H9 (cell line): ENCODE measurements around the gene GALNS. TPM values are rescaled to one million over a fixed set of nuclear protein-coding genes. Genes with fewer than 3 reads are reported as not detected.

Source experiments
- DNase-seq: peaks from one replicate; pipeline ENCODE4 v3.0.0-alpha.2; 2017
- H2AFZ ChIP-seq: one replicate; pipeline ENCODE4 v1.6.1; 2013; ENCODE audit warnings: mild to moderate bottlenecking, low read length, control low read depth, moderate library complexity
- H2AK5ac ChIP-seq: 2 replicates; pipeline ENCODE4 v1.6.1; 2013; ENCODE audit warnings: low read length, control low read depth, mixed read lengths; ENCODE audit not compliant: insufficient read length
- H2BK120ac ChIP-seq: one replicate; pipeline ENCODE4 v1.6.1; 2013; ENCODE audit warnings: low read depth, mild to moderate bottlenecking, low read length, control low read depth, inconsistent platforms; ENCODE audit not compliant: poor library complexity, severe bottlenecking
- H2BK12ac ChIP-seq: 2 replicates; pipeline ENCODE4 v1.6.1; 2013; ENCODE audit warnings: low read length, control low read depth, mixed read lengths, low read depth; ENCODE audit not compliant: insufficient read length
- H2BK15ac ChIP-seq: 2 replicates; pipeline ENCODE4 v1.6.1; 2013; ENCODE audit warnings: low read depth, low read length, control low read depth
- H2BK20ac ChIP-seq: one replicate; pipeline ENCODE4 v1.6.1; 2013; ENCODE audit warnings: low read depth, mild to moderate bottlenecking, low read length, control low read depth, inconsistent platforms; ENCODE audit not compliant: poor library complexity, severe bottlenecking
- H2BK5ac ChIP-seq: 2 replicates; pipeline ENCODE4 v1.6.1; 2013; ENCODE audit warnings: low read length, control low read depth, mixed read lengths; ENCODE audit not compliant: insufficient read length
- H3K14ac ChIP-seq: 2 replicates; pipeline ENCODE4 v1.6.1; 2013; ENCODE audit warnings: low read length, control low read depth; ENCODE audit not compliant: insufficient read depth
- H3K18ac ChIP-seq: 2 replicates; pipeline ENCODE4 v1.6.1; 2013; ENCODE audit warnings: low read depth, mild to moderate bottlenecking, mixed read lengths, low read length, control low read depth; ENCODE audit not compliant: insufficient read length
- H3K23ac ChIP-seq: 2 replicates; pipeline ENCODE4 v1.6.1; 2013; ENCODE audit warnings: low read length, control low read depth, mixed read lengths, low read depth; ENCODE audit not compliant: insufficient read length
- H3K23me2 ChIP-seq: 2 replicates; pipeline ENCODE4 v1.6.1; 2013; ENCODE audit warnings: low read depth, mild to moderate bottlenecking, mixed read lengths, low read length, control low read depth; ENCODE audit not compliant: insufficient read length, poor library complexity, severe bottlenecking
- H3K27ac ChIP-seq: 2 replicates; pipeline ENCODE4 v1.5.1; 2013; ENCODE audit warnings: low read length, control low read depth, mixed read lengths, low read depth; ENCODE audit not compliant: insufficient read length
- H3K27me3 ChIP-seq: 2 replicates; pipeline ENCODE4 v1.6.1; 2013; ENCODE audit warnings: low read length, control low read depth, inconsistent platforms; ENCODE audit not compliant: insufficient read depth
- H3K4ac ChIP-seq: 2 replicates; pipeline ENCODE4 v1.6.1; 2013; ENCODE audit warnings: low read depth, mild to moderate bottlenecking, control low read depth, inconsistent platforms, low read length, moderate library complexity
- H3K4me1 ChIP-seq: 2 replicates; pipeline ENCODE4 v1.6.1; 2013; ENCODE audit warnings: low read length, control low read depth, inconsistent platforms; ENCODE audit not compliant: insufficient read depth
- H3K4me2 ChIP-seq: 2 replicates; pipeline ENCODE4 v1.6.1; 2013; ENCODE audit warnings: low read length, control low read depth, mixed read lengths; ENCODE audit not compliant: insufficient read length, insufficient read depth
- H3K56ac ChIP-seq: 2 replicates; pipeline ENCODE4 v1.6.1; 2013; ENCODE audit warnings: low read depth, mild to moderate bottlenecking, mixed read lengths, low read length, control low read depth; ENCODE audit not compliant: insufficient read length
- H3K79me1 ChIP-seq: 2 replicates; pipeline ENCODE4 v1.6.1; 2013; ENCODE audit warnings: low read depth, mild to moderate bottlenecking, moderate library complexity, low read length, control low read depth, inconsistent platforms; ENCODE audit not compliant: insufficient read depth, poor library complexity, severe bottlenecking
- H3K79me2 ChIP-seq: 2 replicates; pipeline ENCODE4 v1.6.1; 2013; ENCODE audit warnings: low read length, control low read depth, inconsistent platforms; ENCODE audit not compliant: insufficient read depth
- H3K9ac ChIP-seq: 2 replicates; pipeline ENCODE4 v1.6.1; 2013; ENCODE audit warnings: low read length, control low read depth, mixed read lengths; ENCODE audit not compliant: insufficient read length; ENCODE audit errors: extremely low read depth
- H3K9me3 ChIP-seq: one replicate; pipeline ENCODE4 v1.6.1; 2013; ENCODE audit warnings: low read depth, low read length, inconsistent platforms; ENCODE audit not compliant: control insufficient read depth
- H3T11ph ChIP-seq: one replicate; pipeline ENCODE4 v1.6.1; 2013; ENCODE audit warnings: mild to moderate bottlenecking, low read length, control low read depth, inconsistent platforms
- H4K20me1 ChIP-seq: one replicate; pipeline ENCODE4 v1.6.1; 2013; ENCODE audit not compliant: control insufficient read depth, insufficient read length, insufficient read depth
- H4K5ac ChIP-seq: 2 replicates; pipeline ENCODE4 v1.6.1; 2013; ENCODE audit warnings: low read depth, mild to moderate bottlenecking, mixed read lengths, low read length, control low read depth; ENCODE audit not compliant: insufficient read length
- H4K8ac ChIP-seq: replicated peaks from 2 replicates; pipeline ENCODE4 v1.6.1; 2013; ENCODE audit warnings: low read length, control low read depth, mixed read lengths, low read depth; ENCODE audit not compliant: insufficient read length
- H4K91ac ChIP-seq: 2 replicates; pipeline ENCODE4 v1.6.1; 2013; ENCODE audit warnings: low read depth, mild to moderate bottlenecking, moderate library complexity, mixed read lengths, low read length, control low read depth; ENCODE audit not compliant: insufficient read length
- H3K27ac Mint-ChIP-seq, 3 experiments: 2 replicates in 2 of 3; 3 replicates in 1 of 3; pipeline ENCODE4 v1.8.0; 2020 to 2021; ENCODE audit warnings: mixed read lengths in 3 of 3, mild to moderate bottlenecking in 1 of 3, moderate library complexity in 1 of 3
- H3K27me3 Mint-ChIP-seq: 2 replicates; pipeline ENCODE4 v1.8.0; 2021; ENCODE audit warnings: low read depth, mild to moderate bottlenecking, moderate library complexity, mixed read lengths
- H3K36me3 Mint-ChIP-seq, 3 experiments: 2 replicates in 2 of 3; 3 replicates in 1 of 3; pipeline ENCODE4 v1.8.0; 2020 to 2021; ENCODE audit warnings: low read depth in 3 of 3, mixed read lengths in 3 of 3; ENCODE audit not compliant: insufficient read depth in 1 of 3
- H3K4me1 Mint-ChIP-seq, 2 experiments: 2 replicates each; pipeline ENCODE4 v1.8.0; 2020; ENCODE audit warnings: mixed read lengths in 2 of 2
- H3K4me3 Mint-ChIP-seq, 2 experiments: 2 replicates in 1 of 2; 3 replicates in 1 of 2; pipeline ENCODE4 v1.8.0; 2020 to 2021; ENCODE audit warnings: mild to moderate bottlenecking in 2 of 2, mixed read lengths in 2 of 2, moderate library complexity in 1 of 2
- H3K9me3 Mint-ChIP-seq, 2 experiments: 2 replicates in 1 of 2; 3 replicates in 1 of 2; pipeline ENCODE4 v1.8.0; 2020; ENCODE audit warnings: mild to moderate bottlenecking in 2 of 2, mixed read lengths in 2 of 2, moderate library complexity in 1 of 2
- WGBS: extraction: QIAGEN DNeasy Blood & Tissue Kit; methylation state at CpG from one replicate; pipeline ENCODE4 v1.1.7; 2013; ENCODE audit warnings: missing lambda C conversion rate, low lambda C conversion rate, mixed read lengths; ENCODE audit not compliant: insufficient read length; ENCODE audit errors: extremely low coverage; 5-methylcytosine and 5-hydroxymethylcytosine counted together
- total RNA-seq: library from RNA; stranded (reverse); gene quantifications from 2 replicates; pipeline ENCODE4 v1.2.1, GENCODE V29; 2021
- TF ChIP-seq, protein P1 (sequence below): fragments of 200-600 bp; sonication (generic); conservative IDR thresholded peaks from 3 replicates; pipeline ENCODE4 v1.8.0; 2021; ENCODE audit warnings: antibody characterized with exemption, mild to moderate bottlenecking

Gene GALNS
- total RNA-seq, 1 experiment from 2014 or later, result 20.3 TPM

DNA sequence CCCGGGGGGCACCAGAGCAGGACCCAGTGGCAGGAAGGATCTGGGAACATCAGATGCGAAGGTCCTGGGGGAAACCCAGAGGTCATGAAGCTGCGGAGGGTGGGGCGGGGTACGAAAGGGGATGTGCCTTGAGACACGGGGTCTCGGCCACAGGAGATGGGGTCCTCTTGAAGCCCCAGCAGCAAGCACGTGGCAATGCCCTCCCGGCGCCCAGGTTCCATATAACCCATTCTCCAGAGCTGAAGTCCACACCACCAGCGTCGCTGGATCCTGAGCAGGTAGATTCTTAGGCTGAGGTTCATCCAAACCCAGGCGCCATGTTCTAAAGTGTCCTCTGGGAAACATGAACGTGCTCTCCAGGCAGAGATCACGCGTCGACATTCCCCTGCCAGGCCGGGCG lies 92.7 kb downstream of the GALNS start:
- H3K4ac ChIP-seq, result no peak overlapping the region
- no peaks in the 10 kb centered on the region for H3K23me2 ChIP-seq
- H4K20me1 ChIP-seq, result no peaks in the 10 kb centered on the region
- no peak overlapping the region for H3K23ac ChIP-seq
- no peak overlapping the region for H4K5ac ChIP-seq
- no CpG with 5 or more reads among the region's 19 CpGs for WGBS
- H4K91ac ChIP-seq, result no peak overlapping the region
- H2BK5ac ChIP-seq, result no peak overlapping the region
- TF ChIP-seq, protein P1, sequence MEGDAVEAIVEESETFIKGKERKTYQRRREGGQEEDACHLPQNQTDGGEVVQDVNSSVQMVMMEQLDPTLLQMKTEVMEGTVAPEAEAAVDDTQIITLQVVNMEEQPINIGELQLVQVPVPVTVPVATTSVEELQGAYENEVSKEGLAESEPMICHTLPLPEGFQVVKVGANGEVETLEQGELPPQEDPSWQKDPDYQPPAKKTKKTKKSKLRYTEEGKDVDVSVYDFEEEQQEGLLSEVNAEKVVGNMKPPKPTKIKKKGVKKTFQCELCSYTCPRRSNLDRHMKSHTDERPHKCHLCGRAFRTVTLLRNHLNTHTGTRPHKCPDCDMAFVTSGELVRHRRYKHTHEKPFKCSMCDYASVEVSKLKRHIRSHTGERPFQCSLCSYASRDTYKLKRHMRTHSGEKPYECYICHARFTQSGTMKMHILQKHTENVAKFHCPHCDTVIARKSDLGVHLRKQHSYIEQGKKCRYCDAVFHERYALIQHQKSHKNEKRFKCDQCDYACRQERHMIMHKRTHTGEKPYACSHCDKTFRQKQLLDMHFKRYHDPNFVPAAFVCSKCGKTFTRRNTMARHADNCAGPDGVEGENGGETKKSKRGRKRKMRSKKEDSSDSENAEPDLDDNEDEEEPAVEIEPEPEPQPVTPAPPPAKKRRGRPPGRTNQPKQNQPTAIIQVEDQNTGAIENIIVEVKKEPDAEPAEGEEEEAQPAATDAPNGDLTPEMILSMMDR, result no peak
- H2AFZ ChIP-seq, result no peak overlapping the region
- no peak overlapping the region for H3K4me2 ChIP-seq
- H3K14ac ChIP-seq, result 0 out of 2 replicates have a peak overlapping the region, but pooled peaks have one; percentile 23
- H3K27me3 Mint-ChIP-seq, result no peaks in the 10 kb centered on the region
- H3K4me3 Mint-ChIP-seq, result no peak overlapping the region
- no peak for DNase-seq
- H2BK20ac ChIP-seq, result no peak overlapping the region
- no peak overlapping the region for H2AK5ac ChIP-seq
- no peak overlapping the region for H3K9ac ChIP-seq
- H3K27me3 ChIP-seq, result no peaks in the 10 kb centered on the region
- H3K27ac ChIP-seq, result no peak overlapping the region
- H3K56ac ChIP-seq, result no peak overlapping the region
- H3K79me1 ChIP-seq, result peaks cover 3% of the 10 kb centered on the region
- no peaks in the 10 kb centered on the region for H3K9me3 ChIP-seq
- H3K18ac ChIP-seq, result peak overlapping the region; percentile 10
- peak overlapping the region in 2 of 3 experiments; percentile 38 to 92; a peak in 2 of 7 replicates for H3K27ac Mint-ChIP-seq
- H2BK15ac ChIP-seq, result no peak overlapping the region
- H3K36me3 Mint-ChIP-seq, result no peaks in the 10 kb centered on the region
- peaks cover 8% of the 10 kb centered on the region; the same call in 1 of the 2 replicates for H3K4me1 ChIP-seq
- H3T11ph ChIP-seq, result no peak overlapping the region
- H2BK120ac ChIP-seq, result no peak overlapping the region
- peak overlapping the region; percentile 7 for H2BK12ac ChIP-seq
- H4K8ac ChIP-seq, result no peak overlapping the region
- no peaks in the 10 kb centered on the region; the same call in 1 of the 2 replicates for H3K79me2 ChIP-seq
- H3K9me3 Mint-ChIP-seq, result no peaks in the 10 kb centered on the region
- peaks cover 27 to 54% of the 10 kb centered on the region in 2 experiments for H3K4me1 Mint-ChIP-seq

Other genes starting within 250 kb of the GALNS start
- 0.29 and 0.31 TPM in 2 replicates for gene IL17C, start 218.4 kb downstream of the GALNS start, total RNA-seq
- 153 and 160 TPM in 2 replicates for gene CYBA, start 205.9 kb downstream of the GALNS start, total RNA-seq
- 53.2 and 57.1 TPM in 2 replicates for gene MVD, start 193.9 kb downstream of the GALNS start, total RNA-seq
- gene SNAI3, start 170.4 kb downstream of the GALNS start, total RNA-seq, result 3.2 and 3.7 TPM in 2 replicates
- 22.3 and 26.5 TPM in 2 replicates for gene RNF166, start 150.5 kb downstream of the GALNS start, total RNA-seq
- gene CTU2, start 150.4 kb downstream of the GALNS start, total RNA-seq, result 31.5 and 32.8 TPM in 2 replicates
- gene PIEZO1, start 71.7 kb downstream of the GALNS start, total RNA-seq, result 67.8 and 71.1 TPM in 2 replicates
- 74.1 and 79.7 TPM in 2 replicates for gene CDT1, start 53.2 kb downstream of the GALNS start, total RNA-seq
- 246 and 254 TPM in 2 replicates for gene APRT, start 45.0 kb downstream of the GALNS start, total RNA-seq
- gene TRAPPC2L, start 180 bp upstream of the GALNS start, total RNA-seq, result 90.3 and 102 TPM in 2 replicates
- not detected in 2 replicates for gene PABPN1L, start 9.7 kb upstream of the GALNS start, total RNA-seq
- 2.8 and 2.9 TPM in 2 replicates for gene CBFA2T3, start 120.3 kb upstream of the GALNS start, total RNA-seq
- 22.3 and 31.3 TPM in 2 replicates for gene ACSF3, start 236.9 kb upstream of the GALNS start, total RNA-seq